Nephron (organoid): ENCODE data around the gene AREG.

Experiments
- H3K27ac Mint-ChIP-seq, 3 experiments: 2 replicates each; pipeline ENCODE4 v1.8.0; 2020; ENCODE audit warnings: mixed read lengths in 3 of 3, mild to moderate bottlenecking in 2 of 3, moderate library complexity in 1 of 3
- H3K27me3 Mint-ChIP-seq: 2 replicates; pipeline ENCODE4 v1.8.0; 2021; ENCODE audit warnings: low read depth, mild to moderate bottlenecking, moderate library complexity, mixed read lengths
- H3K36me3 Mint-ChIP-seq: 2 replicates; pipeline ENCODE4 v1.8.0; 2020; ENCODE audit warnings: low read depth, mixed read lengths
- H3K4me1 Mint-ChIP-seq: 2 replicates; pipeline ENCODE4 v1.8.0; 2020; ENCODE audit warnings: mixed read lengths
- H3K4me3 Mint-ChIP-seq, 3 experiments: 2 replicates each; pipeline ENCODE4 v1.8.0; 2020; ENCODE audit warnings: mild to moderate bottlenecking in 3 of 3, mixed read lengths in 3 of 3, moderate library complexity in 2 of 3
- H3K9me3 Mint-ChIP-seq: 2 replicates; pipeline ENCODE4 v1.8.0; 2020; ENCODE audit warnings: mixed read lengths
- CTCF ChIP-seq, 3 experiments: fragments of 200-600 bp; sonication (generic); IDR thresholded peaks; one replicate each; pipeline ENCODE4 v1.5.0; 2021; ENCODE audit warnings: antibody characterized with exemption in 3 of 3; ENCODE audit not compliant: unreplicated experiment in 3 of 3

The AREG gene

GRCh38 chr4:74499986-74500781 is 55.2 kb downstream of the AREG start:
- Mint-ChIP-seq H3K27ac (no peak overlapping the region), H3K36me3 (no peaks in the 10 kb centered on the region), H3K4me3 (no peak overlapping the region), H3K4me1 (peaks cover 3% of the 10 kb centered on the region), H3K9me3 (no peaks in the 10 kb centered on the region), H3K27me3 (peaks cover 6% of the 10 kb centered on the region)
- no peak for TF ChIP-seq CTCF (IDR thresholded peaks at IDR 0.05; ENCODE audit: unreplicated experiment in 3 of 3)

- H3K4me3 Mint-ChIP-seq, result no peak overlapping the region
- H3K27me3 Mint-ChIP-seq, result peaks cover 6% of the 10 kb centered on the region
- H3K9me3 Mint-ChIP-seq, result peaks cover 2% of the 10 kb centered on the region
- no peaks in the 10 kb centered on the region for H3K36me3 Mint-ChIP-seq
- no peak overlapping the region for H3K27ac Mint-ChIP-seq
- H3K4me1 Mint-ChIP-seq, result peaks cover 3% of the 10 kb centered on the region
- TF ChIP-seq CTCF (IDR thresholded peaks at IDR 0.05; ENCODE audit: unreplicated experiment in 3 of 3), result no peak
Observed at GRCh38 chr4:74501579-74501978, 56.6 kb downstream of the AREG start.

GRCh38 chr4:74503580-74503979 is 58.6 kb downstream of the AREG start:
- H3K4me1 Mint-ChIP-seq, result peaks cover 3% of the 10 kb centered on the region
- no peak overlapping the region for H3K27ac Mint-ChIP-seq
- H3K27me3 Mint-ChIP-seq, result peaks cover 6% of the 10 kb centered on the region

GRCh38 chr4:74504212-74504611 is 59.3 kb downstream of the AREG start:
- H3K4me3 Mint-ChIP-seq, result no peak overlapping the region
- H3K9me3 Mint-ChIP-seq, result peaks cover 6% of the 10 kb centered on the region
- H3K27ac Mint-ChIP-seq, result no peak overlapping the region
- H3K27me3 Mint-ChIP-seq, result peaks cover 6% of the 10 kb centered on the region
- H3K4me1 Mint-ChIP-seq, result peaks cover 3% of the 10 kb centered on the region
- H3K36me3 Mint-ChIP-seq, result no peaks in the 10 kb centered on the region
- TF ChIP-seq CTCF (IDR thresholded peaks at IDR 0.05; ENCODE audit: unreplicated experiment in 3 of 3), result no peak

More at GRCh38 chr4:74503580-74503979, 58.6 kb downstream of the AREG start:
- Mint-ChIP-seq H3K9me3 (peaks cover 6% of the 10 kb centered on the region), H3K36me3 (no peaks in the 10 kb centered on the region), H3K4me3 (no peak overlapping the region)
- TF ChIP-seq CTCF (IDR thresholded peaks at IDR 0.05; ENCODE audit: unreplicated experiment in 3 of 3), result no peak
